ENCODE results near the gene PDIA4.

GRCh38 chr7:149002604-149003003, 25.7 kb downstream of the PDIA4 start:
- TF ChIP-seq CTCF (IDR thresholded peaks at IDR 0.05), result no peak
- no peak for TF ChIP-seq ZFX (IDR thresholded peaks at IDR 0.05; ENCODE audit: borderline replicate concordance)
